IMR-90 (cell line): Measurements from ENCODE around the gene RSBN1. TPM values are rescaled to one million over a fixed set of nuclear protein-coding genes. Genes with fewer than 3 reads are reported as not detected.

Source experiments
- ATAC-seq: fragments of 200-7000 bp; cut with Tn5 transposase; 2 replicates; pipeline ENCODE4 v1.9.1; 2020; ENCODE audit warnings: low read depth, mild to moderate bottlenecking, moderate library complexity
- BruUV-seq: library from RNA; stranded (reverse); fragments of 400-500 nt; replicated peaks from 2 replicates; lab custom pipeline; 2021; lab: Mats Ljungman, UMichigan
- CTCF ChIA-PET: fragments of 300-600 bp; formaldehyde crosslinking; extraction: SDS; loops from one replicate; lab custom pipeline; 2021; ENCODE audit warnings: antibody characterized with exemption; lab: Yijun Ruan, JAX
- POLR2A ChIA-PET: fragments of 300-600 bp; sonication (Branson Sonifier 250); formaldehyde crosslinking; loops from one replicate; lab custom pipeline; 2022; ENCODE audit warnings: antibody characterized with exemption; ENCODE audit not compliant: unreplicated experiment; lab: Charles Lee
- DNase-seq: peaks from one replicate; pipeline ENCODE4 v3.0.0; 2013
- H2AFZ ChIP-seq: replicated peaks from 2 replicates; pipeline ENCODE3; 2013; ENCODE audit warnings: low read length, mild to moderate bottlenecking; ENCODE audit not compliant: poor library complexity
- H2AK5ac ChIP-seq: 2 replicates; pipeline ENCODE4 v1.6.1; 2013; ENCODE audit warnings: low read depth, low read length, inconsistent platforms
- H2AK9ac ChIP-seq: replicated peaks from 2 replicates; pipeline ENCODE3; 2013; ENCODE audit warnings: mild to moderate bottlenecking, low read depth, low read length, moderate library complexity; ENCODE audit not compliant: poor library complexity
- H2BK120ac ChIP-seq: 2 replicates; pipeline ENCODE4 v1.6.1; 2013; ENCODE audit warnings: low read depth, low read length, inconsistent platforms
- H2BK15ac ChIP-seq: 3 replicates; pipeline ENCODE4 v1.6.1; 2013; ENCODE audit warnings: low read depth, low read length, inconsistent platforms
- H2BK20ac ChIP-seq: 2 replicates; pipeline ENCODE4 v1.6.1; 2013; ENCODE audit warnings: low read depth, mild to moderate bottlenecking, inconsistent platforms, low read length, moderate library complexity
- H2BK5ac ChIP-seq: 2 replicates; pipeline ENCODE4 v1.6.1; 2013; ENCODE audit warnings: mild to moderate bottlenecking, low read depth, low read length, inconsistent platforms; ENCODE audit not compliant: poor library complexity, severe bottlenecking
- H3K14ac ChIP-seq: replicated peaks from 2 replicates; pipeline ENCODE4 v1.6.1; 2013; ENCODE audit warnings: low read depth, low read length, inconsistent platforms
- H3K18ac ChIP-seq: 2 replicates; pipeline ENCODE4 v1.6.1; 2013; ENCODE audit warnings: low read depth, low read length, control low read depth
- H3K23ac ChIP-seq: 2 replicates; pipeline ENCODE4 v1.6.1; 2013; ENCODE audit warnings: low read depth, low read length, inconsistent platforms
- H3K27ac ChIP-seq: 2 replicates; pipeline ENCODE4 v1.5.1; 2013; ENCODE audit warnings: mild to moderate bottlenecking, control low read depth, low read length; ENCODE audit not compliant: insufficient read depth
- H3K27me3 ChIP-seq: 2 replicates; pipeline ENCODE4 v1.6.1; 2013; ENCODE audit warnings: low read length; ENCODE audit not compliant: control insufficient read depth, insufficient read depth
- H3K36me3 ChIP-seq: 2 replicates; pipeline ENCODE4 v1.6.1; 2013; ENCODE audit warnings: low read length, mixed read lengths; ENCODE audit not compliant: control insufficient read depth, insufficient read depth
- H3K4ac ChIP-seq: 2 replicates; pipeline ENCODE4 v1.6.1; 2013; ENCODE audit warnings: low read depth, low read length, inconsistent platforms
- H3K4me1 ChIP-seq: 2 replicates; pipeline ENCODE4 v1.6.1; 2013; ENCODE audit warnings: low read length, mixed read lengths; ENCODE audit not compliant: control insufficient read depth, insufficient read depth
- H3K4me2 ChIP-seq: 2 replicates; pipeline ENCODE4 v1.6.1; 2013; ENCODE audit warnings: low read depth, mild to moderate bottlenecking, control low read depth, low read length, moderate library complexity
- H3K4me3 ChIP-seq: 2 replicates; pipeline ENCODE4 v1.5.1; 2013; ENCODE audit warnings: low read depth, mild to moderate bottlenecking, control low read depth, low read length, moderate library complexity; ENCODE audit not compliant: insufficient read depth
- H3K56ac ChIP-seq: 2 replicates; pipeline ENCODE4 v1.6.1; 2013; ENCODE audit warnings: low read length, inconsistent platforms; ENCODE audit not compliant: insufficient read depth; ENCODE audit errors: extremely low read depth
- H3K79me1 ChIP-seq, 2 experiments: 2 replicates each; pipeline ENCODE4 v1.6.1; 2013; ENCODE audit warnings: low read length in 2 of 2, inconsistent platforms in 1 of 2, low read depth in 1 of 2
- H3K9ac ChIP-seq: 2 replicates; pipeline ENCODE4 v1.6.1; 2013; ENCODE audit warnings: low read depth, low read length, control low read depth
- H3K9me1 ChIP-seq: 2 replicates; pipeline ENCODE4 v1.6.1; 2013; ENCODE audit warnings: low read length, inconsistent platforms; ENCODE audit not compliant: insufficient read depth
- H3K9me3 ChIP-seq: 2 replicates; pipeline ENCODE4 v1.6.1; 2013; ENCODE audit warnings: low read length; ENCODE audit not compliant: control insufficient read depth, insufficient read depth
- H4K20me1 ChIP-seq: 2 replicates; pipeline ENCODE4 v1.6.1; 2013; ENCODE audit warnings: low read length, inconsistent platforms; ENCODE audit not compliant: insufficient read depth
- H4K5ac ChIP-seq: 2 replicates; pipeline ENCODE4 v1.6.1; 2013; ENCODE audit warnings: mild to moderate bottlenecking, low read depth, low read length, control low read depth
- H4K8ac ChIP-seq, 2 experiments: 2 replicates each; pipeline ENCODE4 v1.6.1; 2013; ENCODE audit warnings: low read depth in 2 of 2, low read length in 2 of 2, control low read depth in 1 of 2, inconsistent platforms in 1 of 2
- H4K91ac ChIP-seq: 2 replicates; pipeline ENCODE4 v1.6.1; 2013; ENCODE audit warnings: low read depth, low read length, inconsistent platforms; ENCODE audit not compliant: insufficient read depth
- MAFK ChIP-seq: IDR thresholded peaks from 2 replicates; pipeline ENCODE4 v1.6.1; 2012; ENCODE audit warnings: low read depth, low read length, improper control_type of control experiment
- WGBS, 2 experiments: methylation state at CpG; one replicate each; pipeline versions ENCODE4 v1.1.5 to v1.1.7; 2013; ENCODE audit warnings: missing lambda C conversion rate in 2 of 2; ENCODE audit not compliant: insufficient read length in 1 of 2; ENCODE audit errors: extremely low coverage in 2 of 2; 5-methylcytosine and 5-hydroxymethylcytosine counted together
- dilution Hi-C: fragments of 300-500 bp; cut with HindIII; formaldehyde crosslinking; loops from one replicate; pipeline ENCODE4 v1.14.3; 2018; ENCODE audit warnings: low sequenced_read_pairs; ENCODE audit not compliant: unreplicated experiment
- in situ Hi-C: fragments of 300-500 bp; cut with MboI; formaldehyde crosslinking; loops from 3 replicates; pipeline ENCODE4 v1.14.3; 2019; ENCODE audit warnings: low sequenced_read_pairs, inconsistent platforms, mixed read lengths
- intact Hi-C: fragments of 100-400 bp; cut with micrococcal nuclease; formaldehyde crosslinking; loops from 2 replicates; pipeline ENCODE4 v1.10.0; 2022
- polyA plus RNA-seq, 3 experiments: library from polyadenylated mRNA; depleted of rRNA; stranded (reverse); fragments of >200 nt; gene quantifications; 2 replicates each; pipeline ENCODE4 v1.2.3, GENCODE V29; 2012; ENCODE audit warnings: low replicate concordance in 1 of 3
- total RNA-seq: library from RNA; depleted of rRNA; stranded (reverse); fragments of >200 nt; gene quantifications from 2 replicates; pipeline ENCODE4 v1.2.3, GENCODE V29; 2012

Gene RSBN1
- total and polyA plus RNA-seq, 2 of the 4 experiments (the other 2 are of a cell fraction) = 5.3 to 11.7 TPM

DNA sequence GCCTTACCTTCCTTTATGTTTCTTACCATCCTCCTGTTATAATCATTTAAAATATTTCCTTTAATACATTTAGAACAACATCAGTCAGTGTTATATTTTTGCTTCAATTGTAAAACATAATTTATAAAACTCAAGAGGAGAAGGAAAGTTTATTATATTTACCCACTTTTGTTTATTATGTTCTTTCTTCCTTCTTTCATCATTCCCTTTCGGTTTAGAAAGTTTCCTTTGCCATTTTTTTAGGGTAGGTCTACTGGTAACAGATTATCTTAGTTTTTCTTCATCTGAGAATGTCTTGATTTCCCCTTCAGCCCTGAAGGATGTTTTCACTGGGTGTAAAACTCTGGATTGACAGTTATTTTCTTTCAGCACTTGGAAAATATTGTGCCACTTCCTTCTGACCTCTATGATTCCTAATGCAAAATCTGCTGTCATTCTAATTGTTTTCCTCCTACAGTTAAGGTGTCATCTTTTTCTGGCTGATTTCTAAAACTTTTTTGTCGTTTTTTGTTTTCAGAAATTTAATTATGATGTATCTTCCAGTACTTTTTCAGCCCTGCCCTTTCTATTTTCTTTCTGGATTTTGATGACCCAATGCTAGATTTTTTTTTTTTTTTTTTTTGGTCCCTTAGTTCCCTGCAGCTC, 34.2 kb upstream of the RSBN1 start:
- no peak overlapping the region for H2BK5ac ChIP-seq
- no peak overlapping the region for H2BK120ac ChIP-seq
- H2AK5ac ChIP-seq = no peak overlapping the region
- BruUV-seq = no TSS peak
- no peak for DNase-seq
- H3K9me3 ChIP-seq = no peaks in the 10 kb centered on the region
- TF ChIP-seq MAFK = no peak
- ChIA-PET POLR2A (no interaction called here), CTCF (no interaction called here)
- H2BK15ac ChIP-seq = no peak overlapping the region
- H3K18ac ChIP-seq = no peak overlapping the region
- H3K4me3 ChIP-seq = no peak overlapping the region
- dilution Hi-C loops = no loop called here
- no peak overlapping the region for H3K23ac ChIP-seq
- in situ Hi-C loops = no loop called here
- H3K9me1 ChIP-seq = no peaks in the 10 kb centered on the region
- no peak overlapping the region for H3K4ac ChIP-seq
- H3K27ac ChIP-seq = no peak overlapping the region
- H3K4me1 ChIP-seq = no peaks in the 10 kb centered on the region
- H3K56ac ChIP-seq = no peak overlapping the region
- no peaks in the 10 kb centered on the region for H3K27me3 ChIP-seq
- H2AK9ac ChIP-seq = no peak overlapping the region
- H4K20me1 ChIP-seq = no peaks in the 10 kb centered on the region
- no peak overlapping the region for H4K8ac ChIP-seq
- H3K4me2 ChIP-seq = no peak overlapping the region
- WGBS, 2 experiments = no CpG with 5 or more reads among the region's 2 CpGs
- ATAC-seq = no peak
- H2BK20ac ChIP-seq = no peak overlapping the region
- H4K91ac ChIP-seq = no peak overlapping the region
- no peak overlapping the region for H4K5ac ChIP-seq
- no peaks in the 10 kb centered on the region for H3K36me3 ChIP-seq
- no peak overlapping the region for H2AFZ ChIP-seq
- H3K9ac ChIP-seq = no peak overlapping the region
- intact Hi-C loops = no loop called here
- H3K14ac ChIP-seq = no peak overlapping the region
- no peaks in the 10 kb centered on the region for H3K79me1 ChIP-seq
